Neural progenitor cell (in vitro differentiated cells): ENCODE data around the gene SLC6A15. TPM values are rescaled to one million over a fixed set of nuclear protein-coding genes. Genes with fewer than 3 reads are reported as not detected.

Source experiments
- DNase-seq: peaks from one replicate; pipeline ENCODE4 v3.0.0-alpha.2; 2016; ENCODE audit warnings: low spot score
- H2AFZ ChIP-seq: fragments of 200-600 bp; sonication (generic); replicated peaks from 2 replicates; pipeline ENCODE4 v1.6.1; 2016; ENCODE audit warnings: antibody characterized with exemption
- H3F3A ChIP-seq: fragments of 200-600 bp; sonication (generic); 2 replicates; pipeline ENCODE4 v1.6.1; 2016; ENCODE audit warnings: antibody characterized with exemption, low read depth
- H3K27ac ChIP-seq: fragments of 200-600 bp; sonication (generic); 2 replicates; pipeline ENCODE4 v1.5.1; 2016; ENCODE audit warnings: mild to moderate bottlenecking
- H3K27me3 ChIP-seq: fragments of 200-600 bp; sonication (generic); 2 replicates; pipeline ENCODE4 v1.6.1; 2016; ENCODE audit warnings: mild to moderate bottlenecking, moderate library complexity
- H3K36me3 ChIP-seq: fragments of 200-600 bp; sonication (generic); 2 replicates; pipeline ENCODE4 v1.5.1; 2016
- H3K4me1 ChIP-seq: fragments of 200-600 bp; sonication (generic); 2 replicates; pipeline ENCODE4 v1.6.1; 2016; ENCODE audit warnings: mixed run types
- H3K4me2 ChIP-seq: fragments of 200-600 bp; sonication (generic); 2 replicates; pipeline ENCODE4 v1.6.1; 2016
- H3K4me3 ChIP-seq: fragments of 200-600 bp; sonication (generic); 2 replicates; pipeline ENCODE4 v1.5.1; 2016
- H3K79me2 ChIP-seq: fragments of 200-600 bp; sonication (generic); 2 replicates; pipeline ENCODE4 v1.6.1; 2016; ENCODE audit warnings: low read depth
- H3K9ac ChIP-seq: fragments of 200-600 bp; sonication (generic); 2 replicates; pipeline ENCODE4 v1.6.1; 2016
- H3K9me3 ChIP-seq: fragments of 200-600 bp; sonication (generic); 2 replicates; pipeline ENCODE4 v1.5.1; 2016; ENCODE audit warnings: low read depth
- H4K20me1 ChIP-seq: fragments of 200-600 bp; sonication (generic); 2 replicates; pipeline ENCODE4 v1.6.1; 2016; ENCODE audit warnings: low read depth
- H3K27ac Mint-ChIP-seq: 3 replicates; pipeline ENCODE4 v1.8.0; 2021; ENCODE audit warnings: mixed read lengths
- H3K27me3 Mint-ChIP-seq: 2 replicates; pipeline ENCODE4 v1.8.0; 2022; ENCODE audit warnings: low read depth, mild to moderate bottlenecking, inconsistent platforms, moderate library complexity, mixed read lengths; ENCODE audit not compliant: insufficient read depth
- H3K36me3 Mint-ChIP-seq: 3 replicates; pipeline ENCODE4 v1.8.0; 2021; ENCODE audit warnings: mixed read lengths
- H3K4me1 Mint-ChIP-seq: 3 replicates; pipeline ENCODE4 v1.8.0; 2021; ENCODE audit warnings: mixed read lengths
- H3K4me3 Mint-ChIP-seq: 3 replicates; pipeline ENCODE4 v1.8.0; 2021; ENCODE audit warnings: mild to moderate bottlenecking, moderate library complexity, mixed read lengths
- H3K9me3 Mint-ChIP-seq: 3 replicates; pipeline ENCODE4 v1.8.0; 2020; ENCODE audit warnings: mixed read lengths
- EZH2 ChIP-seq: fragments of 200-600 bp; sonication (generic); IDR thresholded peaks from 2 replicates; pipeline ENCODE4 v1.6.1; 2017; ENCODE audit warnings: antibody characterized with exemption, mild to moderate bottlenecking, moderate library complexity
- EZH2phosphoT487 ChIP-seq: fragments of 200-600 bp; sonication (generic); IDR thresholded peaks from 2 replicates; pipeline ENCODE4 v1.6.1; 2017; ENCODE audit warnings: antibody characterized with exemption
- total RNA-seq: library from RNA; depleted of rRNA; stranded (reverse); fragments of >200 nt; gene quantifications from 2 replicates; pipeline ENCODE4 v1.2.3, GENCODE V29; 2015; ENCODE audit warnings: low replicate concordance
- TF ChIP-seq, protein P1 (sequence below): fragments of 200-600 bp; sonication (generic); IDR thresholded peaks from 2 replicates; pipeline ENCODE4 v1.5.1; 2017; ENCODE audit warnings: antibody characterized with exemption, mild to moderate bottlenecking

The SLC6A15 gene
- total RNA-seq, 1 donor from 2014 or later: 25.4 TPM

DNA sequence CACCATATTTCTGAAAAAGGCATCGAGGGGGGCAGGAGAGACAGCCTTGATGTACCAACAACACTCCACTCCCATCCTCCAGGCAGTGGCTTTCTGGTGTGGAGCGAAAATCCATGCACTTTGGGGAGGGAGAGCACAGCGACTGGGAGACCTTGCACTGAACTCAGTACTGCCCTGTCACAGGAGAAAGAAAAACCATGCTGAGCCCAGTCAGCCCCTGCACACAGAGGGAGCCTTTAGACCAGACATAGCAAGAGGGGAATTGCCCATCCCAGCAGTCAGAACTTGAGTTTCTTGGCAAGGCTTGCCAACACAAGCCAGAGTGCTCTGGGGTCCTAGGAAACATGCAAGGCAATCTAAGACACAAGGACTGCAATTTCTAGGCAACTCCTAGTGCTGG is 24.8 kb upstream of the SLC6A15 start:
- Histone ChIP-seq H3K27me3 (no peaks in the 10 kb centered on the region), H4K20me1 (no peaks in the 10 kb centered on the region), H3K79me2 (no peaks in the 10 kb centered on the region), H3K4me1 (no peaks in the 10 kb centered on the region), H3K9ac (no peak overlapping the region), H2AFZ (no peak overlapping the region), H3F3A (no peaks in the 10 kb centered on the region), H3K4me2 (no peak overlapping the region), H3K4me3 (no peak overlapping the region), H3K27ac (no peak overlapping the region), H3K9me3 (no peaks in the 10 kb centered on the region), H3K36me3 (no peaks in the 10 kb centered on the region)
- no peak for DNase-seq
- TF ChIP-seq EZH2phosphoT487 (no peak), EZH2 (no peak)
- Mint-ChIP-seq H3K9me3 (no peaks in the 10 kb centered on the region), H3K27me3 (no peaks in the 10 kb centered on the region), H3K27ac (no peak overlapping the region), H3K36me3 (no peaks in the 10 kb centered on the region), H3K4me3 (no peak overlapping the region), H3K4me1 (no peaks in the 10 kb centered on the region)

DNA sequence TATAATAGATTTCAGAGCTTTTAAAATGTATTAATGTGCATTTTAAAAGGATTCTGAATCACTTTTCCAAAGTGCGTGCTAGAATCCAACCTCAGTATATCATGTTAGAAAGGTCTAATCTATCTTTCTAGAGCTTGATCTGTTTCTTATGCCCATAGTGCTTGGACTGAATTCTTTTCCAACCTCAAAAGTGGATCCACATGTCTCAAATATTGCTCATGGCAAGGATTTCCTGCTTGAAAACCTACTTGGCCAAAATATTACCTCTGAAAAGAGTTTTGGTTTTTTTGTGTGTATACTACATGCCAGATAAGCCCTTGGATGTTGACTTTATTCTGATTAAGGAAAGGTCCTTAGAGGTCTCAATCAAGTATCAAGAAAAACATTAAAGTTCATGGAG is 16.9 kb upstream of the SLC6A15 start:
- H3K27me3 Mint-ChIP-seq: peaks cover 2% of the 10 kb centered on the region
- Histone ChIP-seq H3K36me3 (no peaks in the 10 kb centered on the region), H3K27ac (no peak overlapping the region), H3F3A (no peaks in the 10 kb centered on the region), H3K9ac (no peak overlapping the region), H3K79me2 (no peaks in the 10 kb centered on the region), H3K4me3 (no peak overlapping the region), H3K4me2 (no peak overlapping the region), H2AFZ (no peak overlapping the region), H4K20me1 (no peaks in the 10 kb centered on the region), H3K9me3 (no peaks in the 10 kb centered on the region), H3K4me1 (no peaks in the 10 kb centered on the region), H3K27me3 (no peaks in the 10 kb centered on the region)
- no peak for DNase-seq
- H3K36me3 Mint-ChIP-seq: no peaks in the 10 kb centered on the region
- H3K27ac Mint-ChIP-seq: no peak overlapping the region
- no peak for TF ChIP-seq EZH2
- TF ChIP-seq, protein P1, sequence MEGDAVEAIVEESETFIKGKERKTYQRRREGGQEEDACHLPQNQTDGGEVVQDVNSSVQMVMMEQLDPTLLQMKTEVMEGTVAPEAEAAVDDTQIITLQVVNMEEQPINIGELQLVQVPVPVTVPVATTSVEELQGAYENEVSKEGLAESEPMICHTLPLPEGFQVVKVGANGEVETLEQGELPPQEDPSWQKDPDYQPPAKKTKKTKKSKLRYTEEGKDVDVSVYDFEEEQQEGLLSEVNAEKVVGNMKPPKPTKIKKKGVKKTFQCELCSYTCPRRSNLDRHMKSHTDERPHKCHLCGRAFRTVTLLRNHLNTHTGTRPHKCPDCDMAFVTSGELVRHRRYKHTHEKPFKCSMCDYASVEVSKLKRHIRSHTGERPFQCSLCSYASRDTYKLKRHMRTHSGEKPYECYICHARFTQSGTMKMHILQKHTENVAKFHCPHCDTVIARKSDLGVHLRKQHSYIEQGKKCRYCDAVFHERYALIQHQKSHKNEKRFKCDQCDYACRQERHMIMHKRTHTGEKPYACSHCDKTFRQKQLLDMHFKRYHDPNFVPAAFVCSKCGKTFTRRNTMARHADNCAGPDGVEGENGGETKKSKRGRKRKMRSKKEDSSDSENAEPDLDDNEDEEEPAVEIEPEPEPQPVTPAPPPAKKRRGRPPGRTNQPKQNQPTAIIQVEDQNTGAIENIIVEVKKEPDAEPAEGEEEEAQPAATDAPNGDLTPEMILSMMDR: no peak
- no peak for TF ChIP-seq EZH2phosphoT487
- H3K4me1 Mint-ChIP-seq: no peaks in the 10 kb centered on the region
- no peak overlapping the region for H3K4me3 Mint-ChIP-seq
- H3K9me3 Mint-ChIP-seq: no peaks in the 10 kb centered on the region

DNA sequence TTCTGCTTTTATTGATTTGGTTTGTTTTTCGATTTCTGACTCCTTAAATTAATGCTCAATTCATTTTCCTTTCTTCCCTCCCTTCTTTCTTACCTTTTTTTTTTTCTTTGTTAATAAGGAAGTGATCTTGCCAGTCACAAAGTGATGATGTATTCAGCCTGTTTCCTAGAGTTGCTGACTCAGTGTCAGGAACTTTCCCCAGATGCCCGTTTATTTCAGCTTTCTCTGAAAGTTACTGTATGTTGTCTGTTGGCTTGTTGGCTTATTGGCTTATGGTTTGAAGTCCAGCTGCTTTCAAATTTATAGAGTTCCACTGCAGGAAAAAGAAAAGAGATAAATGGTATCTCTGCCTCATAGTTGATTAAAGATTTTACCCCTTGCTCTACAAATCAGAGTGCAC is 12.4 kb upstream of the SLC6A15 start:
- Histone ChIP-seq H3F3A (no peaks in the 10 kb centered on the region), H3K79me2 (no peaks in the 10 kb centered on the region), H4K20me1 (no peaks in the 10 kb centered on the region), H3K27me3 (no peaks in the 10 kb centered on the region), H3K9me3 (no peaks in the 10 kb centered on the region), H3K36me3 (no peaks in the 10 kb centered on the region), H3K4me2 (no peak overlapping the region), H3K4me1 (no peaks in the 10 kb centered on the region), H3K9ac (no peak overlapping the region), H3K27ac (no peak overlapping the region), H2AFZ (no peak overlapping the region), H3K4me3 (no peak overlapping the region)
- Mint-ChIP-seq H3K36me3 (no peaks in the 10 kb centered on the region), H3K4me1 (no peaks in the 10 kb centered on the region), H3K27me3 (peaks cover 2% of the 10 kb centered on the region), H3K27ac (no peak overlapping the region), H3K4me3 (no peak overlapping the region), H3K9me3 (no peaks in the 10 kb centered on the region)
- TF ChIP-seq, protein P1: no peak
- TF ChIP-seq EZH2: no peak
- no peak for TF ChIP-seq EZH2phosphoT487
- no peak for DNase-seq

DNA sequence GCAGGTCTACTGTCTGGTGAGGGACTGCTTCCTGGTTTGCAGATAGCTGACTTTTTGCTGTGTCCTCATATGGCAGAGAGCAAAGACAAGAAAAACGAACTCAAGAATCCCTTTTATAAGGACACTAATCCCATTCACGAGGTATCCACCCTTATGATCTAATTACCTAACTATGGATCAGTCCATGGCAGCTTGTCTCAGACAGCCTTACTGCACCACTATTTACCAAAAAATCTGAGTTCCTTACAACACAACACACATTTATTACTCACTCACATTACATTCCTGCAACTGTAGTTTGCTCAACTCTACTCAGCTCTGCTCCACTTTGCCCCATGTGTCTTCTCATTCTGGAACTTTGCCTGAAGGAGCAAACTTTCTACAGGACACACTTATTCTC is 10.1 kb upstream of the SLC6A15 start:
- Histone ChIP-seq H3K4me2 (no peak overlapping the region), H3K9ac (no peak overlapping the region), H3F3A (no peaks in the 10 kb centered on the region), H3K36me3 (no peaks in the 10 kb centered on the region), H3K4me1 (no peaks in the 10 kb centered on the region), H3K27ac (no peak overlapping the region), H4K20me1 (no peaks in the 10 kb centered on the region), H3K27me3 (no peaks in the 10 kb centered on the region), H3K79me2 (no peaks in the 10 kb centered on the region), H3K9me3 (no peaks in the 10 kb centered on the region), H3K4me3 (no peak overlapping the region), H2AFZ (no peak overlapping the region)
- H3K27ac Mint-ChIP-seq: no peak overlapping the region
- TF ChIP-seq EZH2phosphoT487 (no peak), EZH2 (no peak)
- TF ChIP-seq, protein P1: no peak
- DNase-seq: no peak
- peaks cover 2% of the 10 kb centered on the region for H3K27me3 Mint-ChIP-seq
- no peaks in the 10 kb centered on the region for H3K36me3 Mint-ChIP-seq
- H3K4me1 Mint-ChIP-seq: no peaks in the 10 kb centered on the region
- no peaks in the 10 kb centered on the region for H3K9me3 Mint-ChIP-seq
- H3K4me3 Mint-ChIP-seq: no peak overlapping the region
